GM12878 (cell line): ENCODE measurements around the gene MED22. TPM values are rescaled to one million over a fixed set of nuclear protein-coding genes. Genes with fewer than 3 reads are reported as not detected.

Experiments used
- ATAC-seq: fragments of 200-7000 bp; cut with Tn5 transposase; 3 replicates; pipeline ENCODE4 v1.9.1; 2020; ENCODE audit warnings: mild to moderate bottlenecking, moderate library complexity
- BruUV-seq: library from RNA; stranded (reverse); fragments of 400-500 nt; replicated peaks from 2 replicates; lab custom pipeline; 2021; lab: Mats Ljungman, UMichigan
- CTCF ChIA-PET: fragments of 300-600 bp; sonication (Branson Sonifier 250); formaldehyde crosslinking; extraction: SDS; loops from one replicate; lab custom pipeline; 2021; ENCODE audit warnings: inconsistent platforms; lab: Yijun Ruan, JAX
- POLR2A ChIA-PET: fragments of 350-600 bp; formaldehyde crosslinking; extraction: SDS; loops from one replicate; lab custom pipeline; 2021; ENCODE audit warnings: inconsistent platforms; lab: Charles Lee
- RAD21 ChIA-PET: fragments of 300-600 bp; sonication (Branson Sonifier 250); formaldehyde crosslinking; loops from one replicate; lab custom pipeline; 2023; ENCODE audit warnings: antibody characterized with exemption; ENCODE audit not compliant: unreplicated experiment; lab: Charles Lee
- SMC1A ChIA-PET: fragments of 300-600 bp; sonication (Branson Sonifier 250); formaldehyde crosslinking; loops from one replicate; lab custom pipeline; 2023; ENCODE audit not compliant: unreplicated experiment, uncharacterized antibody; lab: Charles Lee
- DNase-seq: peaks from one replicate; pipeline ENCODE4 v3.0.0-alpha.2; 2011; ENCODE audit warnings: low read depth, low spot score
- FAIRE-seq: peaks from 3 replicates; lab custom pipeline; 2011; peaks lifted over from hg19 to GRCh38; lab: Jason Lieb, UNC
- H2AFZ ChIP-seq: 2 replicates; pipeline ENCODE4 v1.6.0; 2011; ENCODE audit warnings: low read depth, low read length, control low read depth; ENCODE audit not compliant: control insufficient read depth
- H3K27ac ChIP-seq: 2 replicates; pipeline ENCODE4 v1.5.1; 2011; ENCODE audit warnings: control low read depth; ENCODE audit not compliant: control insufficient read depth, insufficient read depth
- H3K27me3 ChIP-seq, 2 experiments: replicated peaks in 1 of 2; 2 replicates each; pipeline versions ENCODE4 v1.6.0 to v1.6.1; 2011; ENCODE audit warnings: low read length in 1 of 2; ENCODE audit not compliant: control insufficient read depth in 2 of 2, insufficient read depth in 2 of 2
- H3K36me3 ChIP-seq, 2 experiments: 2 replicates each; pipeline ENCODE4 v1.5.1; 2011; ENCODE audit warnings: low read length in 1 of 2; ENCODE audit not compliant: control insufficient read depth in 2 of 2, insufficient read depth in 2 of 2
- H3K4me1 ChIP-seq: 2 replicates; pipeline ENCODE4 v1.6.1; 2011; ENCODE audit warnings: mild to moderate bottlenecking, low read length, moderate library complexity, mixed read lengths; ENCODE audit not compliant: control insufficient read depth, insufficient read depth
- H3K4me2 ChIP-seq: 2 replicates; pipeline ENCODE4 v1.6.0; 2011; ENCODE audit warnings: control low read depth; ENCODE audit not compliant: control insufficient read depth, insufficient read depth
- H3K4me3 ChIP-seq: fragments of 200-600 bp; sonication (generic); 2 replicates; pipeline ENCODE4 v1.5.1; 2016
- H3K79me2 ChIP-seq: 2 replicates; pipeline ENCODE4 v1.6.0; 2011; ENCODE audit warnings: low read length; ENCODE audit not compliant: control insufficient read depth, insufficient read depth
- H3K9ac ChIP-seq: 2 replicates; pipeline ENCODE4 v1.8.0; 2011; ENCODE audit warnings: low read length, control low read depth, mixed read lengths; ENCODE audit not compliant: control insufficient read depth, insufficient read depth
- H3K9me3 ChIP-seq: replicated peaks from 3 replicates; pipeline ENCODE4 v1.5.1; 2011; ENCODE audit warnings: mild to moderate bottlenecking, low read length; ENCODE audit not compliant: control insufficient read depth, insufficient read depth
- H4K20me1 ChIP-seq: 2 replicates; pipeline ENCODE4 v1.6.0; 2011; ENCODE audit not compliant: control insufficient read depth, insufficient read depth
- ATF7 ChIP-seq: fragments of 450-650 bp; IDR thresholded peaks from 2 replicates; pipeline ENCODE4 v1.6.1; 2016; ENCODE audit warnings: low read depth, mild to moderate bottlenecking
- BHLHE40 ChIP-seq, 2 experiments: fragments of 450-650 bp in 1 of 2; IDR thresholded peaks; 2 replicates each; pipeline ENCODE4 v1.6.1; 2011 to 2017; ENCODE audit warnings: low read depth in 2 of 2, borderline replicate concordance in 1 of 2, improper control_type of control experiment in 1 of 2, low read length in 1 of 2, mild to moderate bottlenecking in 1 of 2
- CHD1 ChIP-seq: IDR thresholded peaks from 2 replicates; pipeline ENCODE4 v1.6.1; 2012; ENCODE audit warnings: low read depth, low read length, improper control_type of control experiment
- CREB1 ChIP-seq: IDR thresholded peaks from 2 replicates; pipeline ENCODE4 v1.6.1; 2012; ENCODE audit warnings: low read depth, mild to moderate bottlenecking, inconsistent platforms
- EGR1 ChIP-seq, 2 experiments: IDR thresholded peaks; 1 replicate in 1 of 2; 2 replicates in 1 of 2; pipeline ENCODE4 v1.6.1; 2011 to 2012; ENCODE audit warnings: low read depth in 2 of 2, low read length in 2 of 2, borderline replicate concordance in 1 of 2, mild to moderate bottlenecking in 1 of 2, moderate library complexity in 1 of 2
- IKZF1 ChIP-seq: fragments of 450-650 bp; conservative IDR thresholded peaks from 2 replicates; pipeline ENCODE4 v1.6.1; 2017; ENCODE audit warnings: antibody characterized with exemption, mild to moderate bottlenecking
- KAT2A ChIP-seq: conservative IDR thresholded peaks from 2 replicates; pipeline ENCODE4 v1.6.1; 2011; ENCODE audit warnings: low read depth, low read length; ENCODE audit not compliant: control insufficient read depth
- MXI1 ChIP-seq: fragments of 150-350 bp; IDR thresholded peaks from 2 replicates; pipeline ENCODE4 v1.6.1; 2011; ENCODE audit warnings: low read depth, mild to moderate bottlenecking, inconsistent platforms, low read length, improper control_type of control experiment
- POLR2A ChIP-seq: IDR thresholded peaks from 2 replicates; pipeline ENCODE4 v1.6.1; 2011; ENCODE audit warnings: low read depth, mild to moderate bottlenecking, low read length
- POU2F2 ChIP-seq: IDR thresholded peaks from 3 replicates; pipeline ENCODE4 v1.6.1; 2011; ENCODE audit warnings: low read depth, mild to moderate bottlenecking, low read length, borderline replicate concordance
- RAD51 ChIP-seq: fragments of 450-650 bp; IDR thresholded peaks from 2 replicates; pipeline ENCODE4 v1.6.1; 2016; ENCODE audit warnings: moderate library complexity, mild to moderate bottlenecking, inconsistent platforms
- SREBF1 ChIP-seq: IDR thresholded peaks from 2 replicates; pipeline ENCODE4 v1.6.1; 2012; ENCODE audit warnings: mild to moderate bottlenecking, low read length
- WRNIP1 ChIP-seq: IDR thresholded peaks from 2 replicates; pipeline ENCODE4 v1.6.1; 2011; ENCODE audit warnings: low read depth, low read length, improper control_type of control experiment, borderline replicate concordance
- ZNF217 ChIP-seq: fragments of 450-650 bp; IDR thresholded peaks from 2 replicates; pipeline ENCODE4 v1.6.1; 2017; ENCODE audit warnings: antibody characterized with exemption, mild to moderate bottlenecking
- ZNF592 ChIP-seq: fragments of 450-650 bp; IDR thresholded peaks from 2 replicates; pipeline ENCODE4 v1.6.1; 2017; ENCODE audit warnings: mild to moderate bottlenecking, moderate library complexity
- WGBS: methylation state at CpG from one replicate; pipeline ENCODE4 v1.1.6; 2016; ENCODE audit warnings: low lambda C conversion rate; ENCODE audit not compliant: insufficient replicate concordance, insufficient coverage; ENCODE audit errors: missing lambda C conversion rate; 5-methylcytosine and 5-hydroxymethylcytosine counted together
- in situ Hi-C: fragments of 300-500 bp; cut with MboI; formaldehyde crosslinking; loops from 9 replicates; pipeline ENCODE4 v1.14.3; 2018; ENCODE audit warnings: mixed read lengths
- intact Hi-C: fragments of 100-400 bp; cut with micrococcal nuclease; formaldehyde crosslinking; loops from one replicate; pipeline ENCODE4 v1.14.2; 2022; ENCODE audit not compliant: unreplicated experiment
- polyA plus RNA-seq, 11 experiments: library from polyadenylated mRNA; depleted of rRNA in 4 of 11; unstranded in 6 of 11; stranded (reverse) in 5 of 11; fragments of >200 nt; fragmentation: Nextera tagmentation in 4 of 11; fragmentation: Illumina TruSeq in 1 of 11; extraction: Ambion mirVana in 4 of 11; extraction: Trizol in 1 of 11; gene quantifications; 1 replicate in 1 of 11; 2 replicates in 10 of 11; pipeline versions ENCODE4 v1.2.1 to v1.2.3, GENCODE V29; 2011 to 2016; ENCODE audit warnings: inconsistent platforms in 2 of 11, missing spikeins in 2 of 11, low read depth in 1 of 11
- total RNA-seq, 4 experiments: library from RNA; depleted of rRNA in 3 of 4; stranded (reverse); fragments of >200 nt in 3 of 4; fragmentation: Illumina TruSeq in 1 of 4; extraction: Trizol in 1 of 4; gene quantifications; 2 replicates each; pipeline versions ENCODE4 v1.2.1 to v1.2.3, GENCODE V29; 2013 to 2021
- TF ChIP-seq, protein P1 (sequence below): fragments of 450-650 bp; IDR thresholded peaks from 2 replicates; pipeline ENCODE4 v1.6.1; 2017; ENCODE audit warnings: antibody characterized with exemption, mild to moderate bottlenecking, moderate library complexity

The MED22 gene
- total and polyA plus RNA-seq, 10 of the 15 experiments (the other 5 are each of a cell fraction or from before 2014, with no cell fraction given) = 1.4 to 42.1 (median 24.6) TPM

- H3K27ac ChIP-seq = no peak overlapping the region
- no peak for TF ChIP-seq CHD1
- TF ChIP-seq ATF7 = no peak
- TF ChIP-seq EGR1 (IDR thresholded peaks at IDR 0.05; ENCODE audit: borderline replicate concordance in 1 of 2, low read depth in 2 of 2, low read length in 2 of 2) = no peak
- TF ChIP-seq, protein P1, sequence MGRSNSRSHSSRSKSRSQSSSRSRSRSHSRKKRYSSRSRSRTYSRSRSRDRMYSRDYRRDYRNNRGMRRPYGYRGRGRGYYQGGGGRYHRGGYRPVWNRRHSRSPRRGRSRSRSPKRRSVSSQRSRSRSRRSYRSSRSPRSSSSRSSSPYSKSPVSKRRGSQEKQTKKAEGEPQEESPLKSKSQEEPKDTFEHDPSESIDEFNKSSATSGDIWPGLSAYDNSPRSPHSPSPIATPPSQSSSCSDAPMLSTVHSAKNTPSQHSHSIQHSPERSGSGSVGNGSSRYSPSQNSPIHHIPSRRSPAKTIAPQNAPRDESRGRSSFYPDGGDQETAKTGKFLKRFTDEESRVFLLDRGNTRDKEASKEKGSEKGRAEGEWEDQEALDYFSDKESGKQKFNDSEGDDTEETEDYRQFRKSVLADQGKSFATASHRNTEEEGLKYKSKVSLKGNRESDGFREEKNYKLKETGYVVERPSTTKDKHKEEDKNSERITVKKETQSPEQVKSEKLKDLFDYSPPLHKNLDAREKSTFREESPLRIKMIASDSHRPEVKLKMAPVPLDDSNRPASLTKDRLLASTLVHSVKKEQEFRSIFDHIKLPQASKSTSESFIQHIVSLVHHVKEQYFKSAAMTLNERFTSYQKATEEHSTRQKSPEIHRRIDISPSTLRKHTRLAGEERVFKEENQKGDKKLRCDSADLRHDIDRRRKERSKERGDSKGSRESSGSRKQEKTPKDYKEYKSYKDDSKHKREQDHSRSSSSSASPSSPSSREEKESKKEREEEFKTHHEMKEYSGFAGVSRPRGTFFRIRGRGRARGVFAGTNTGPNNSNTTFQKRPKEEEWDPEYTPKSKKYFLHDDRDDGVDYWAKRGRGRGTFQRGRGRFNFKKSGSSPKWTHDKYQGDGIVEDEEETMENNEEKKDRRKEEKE = no peak
- TF ChIP-seq MXI1 = no peak
- no peak for TF ChIP-seq KAT2A
- no peak for TF ChIP-seq ZNF592
- TF ChIP-seq ZNF217 = no peak
- TF ChIP-seq POLR2A = no peak
- no peak for TF ChIP-seq CREB1
- no peak for TF ChIP-seq BHLHE40 (IDR thresholded peaks at IDR 0.05; ENCODE audit: borderline replicate concordance in 1 of 2, low read depth in 2 of 2, low read length in 1 of 2)
- TF ChIP-seq RAD51 = no peak
- no peak for TF ChIP-seq IKZF1
- no peak for TF ChIP-seq SREBF1
- TF ChIP-seq POU2F2 = no peak
- no peak for TF ChIP-seq WRNIP1
- CTCF ChIA-PET = interaction anchor here (0.9 to 1.8 kb wide), 3 partner anchors 9 to 31 kb away, joined by 3 to 4 read pairs (median 3); no protein-coding TSS in a partner anchor
- WGBS = 87% methylated on average over 11 of the region's 11 CpGs
- H3K79me2 ChIP-seq = peaks cover 44% of the 10 kb centered on the region
- no peak overlapping the region for H3K4me2 ChIP-seq
- H2AFZ ChIP-seq = no peak overlapping the region
- BruUV-seq = no TSS peak
- H3K36me3 ChIP-seq = peaks cover 46 to 56% of the 10 kb centered on the region in 2 experiments
- no peak for DNase-seq
- RAD21 ChIA-PET = no interaction called here
- H3K9ac ChIP-seq = no peak overlapping the region
- no peaks in the 10 kb centered on the region for H3K9me3 ChIP-seq
- FAIRE-seq = no peak
- H4K20me1 ChIP-seq = peaks cover 34% of the 10 kb centered on the region
- in situ Hi-C loops = no loop called here
- intact Hi-C loops = no loop called here
- SMC1A ChIA-PET = no interaction called here
- no peaks in the 10 kb centered on the region for H3K27me3 ChIP-seq
- POLR2A ChIA-PET = no interaction called here
- H3K4me1 ChIP-seq = peaks cover 9% of the 10 kb centered on the region
- H3K4me3 ChIP-seq = no peak overlapping the region
- ATAC-seq = no peak
These were observed 18.5 kb upstream of the MED22 start for GRCh38 chr9:133366435-133366834.
